T-cell (primary cell): ENCODE results near the gene LPCAT2. TPM values are rescaled to one million over a fixed set of nuclear protein-coding genes. Genes with fewer than 3 reads are reported as not detected.

Source experiments
- ATAC-seq, 4 experiments: fragments of 200-7000 bp in 3 of 4; fragments of 150-1000 bp in 1 of 4; cut with Tn5 transposase; replicated peaks in 1 of 4; 1 replicate in 3 of 4; 2 replicates in 1 of 4; pipeline ENCODE4 v1.10.0; 2021; ENCODE audit warnings: moderate library complexity in 3 of 4, mild to moderate bottlenecking in 2 of 4, moderate number of reproducible peaks in 1 of 4
- CTCF ChIA-PET, 2 donors: fragments of 300-600 bp; sonication (Branson Sonifier 250); formaldehyde crosslinking; loops; one replicate each; lab custom pipeline; 2022; ENCODE audit warnings: antibody characterized with exemption in 2 of 2; lab: Charles Lee
- POLR2A ChIA-PET, 2 donors: fragments of 300-600 bp; sonication (Branson Sonifier 250); formaldehyde crosslinking; loops; one replicate each; lab custom pipeline; 2022; ENCODE audit warnings: antibody characterized with exemption in 2 of 2; lab: Charles Lee
- DNase-seq, 35 experiments: peaks; one replicate each; pipeline versions ENCODE4 v3.0.0 to v3.0.0-alpha.2; 2013 to 2023
- H3K27ac ChIP-seq: one replicate; pipeline ENCODE4 v1.5.1; 2013; ENCODE audit warnings: low read length
- H3K27me3 ChIP-seq, 2 experiments: replicated peaks in 1 of 2; 1 replicate in 1 of 2; 2 replicates in 1 of 2; pipeline versions ENCODE4 v1.6.1 to v1.7.0; 2013; ENCODE audit warnings: low read length in 1 of 2, mixed read lengths in 1 of 2; ENCODE audit not compliant: control insufficient read depth in 2 of 2, insufficient read depth in 2 of 2; ENCODE audit errors: extremely low read depth in 1 of 2
- H3K36me3 ChIP-seq, 2 donors: 1 replicate in 1 of 2; 2 replicates in 1 of 2; pipeline versions ENCODE4 v1.6.1 to v1.7.0; 2013; ENCODE audit warnings: low read length in 1 of 2; ENCODE audit not compliant: control insufficient read depth in 2 of 2, insufficient read depth in 1 of 2; ENCODE audit errors: extremely low read depth in 1 of 2
- H3K4me1 ChIP-seq, 2 experiments: 1 replicate in 1 of 2; 2 replicates in 1 of 2; pipeline versions ENCODE4 v1.6.1 to v1.7.0; 2013; ENCODE audit warnings: low read length in 2 of 2, mixed read lengths in 1 of 2; ENCODE audit not compliant: insufficient read depth in 2 of 2, control insufficient read depth in 1 of 2; ENCODE audit errors: extremely low read depth in 1 of 2
- H3K4me3 ChIP-seq, 2 donors: 1 replicate in 1 of 2; 2 replicates in 1 of 2; pipeline versions ENCODE4 v1.5.1 to v1.7.0; 2013; ENCODE audit warnings: mild to moderate bottlenecking in 2 of 2, low read length in 1 of 2, moderate library complexity in 1 of 2; ENCODE audit not compliant: control insufficient read depth in 1 of 2; ENCODE audit errors: extremely low read depth in 1 of 2
- H3K9me3 ChIP-seq: 2 replicates; pipeline ENCODE4 v1.7.0; 2013
- H3K27ac Mint-ChIP-seq, 2 donors: one replicate each; pipeline ENCODE4 v1.8.0; 2020 to 2021; ENCODE audit warnings: mild to moderate bottlenecking in 2 of 2, mixed read lengths in 2 of 2
- H3K27me3 Mint-ChIP-seq, 2 donors: one replicate each; pipeline ENCODE4 v1.8.0; 2021 to 2022; ENCODE audit warnings: mixed read lengths in 2 of 2
- H3K36me3 Mint-ChIP-seq: one replicate; pipeline ENCODE4 v1.8.0; 2021; ENCODE audit warnings: mixed read lengths
- H3K4me1 Mint-ChIP-seq, 3 donors: one replicate each; pipeline ENCODE4 v1.8.0; 2020 to 2022; ENCODE audit warnings: mixed read lengths in 3 of 3, mild to moderate bottlenecking in 1 of 3
- H3K4me3 Mint-ChIP-seq, 3 donors: one replicate each; pipeline ENCODE4 v1.8.0; 2020 to 2022; ENCODE audit warnings: mild to moderate bottlenecking in 3 of 3, mixed read lengths in 3 of 3, moderate library complexity in 3 of 3
- H3K9me3 Mint-ChIP-seq, 3 donors: one replicate each; pipeline ENCODE4 v1.8.0; 2020 to 2022; ENCODE audit warnings: mixed read lengths in 3 of 3
- total RNA-seq, 35 experiments: library from RNA in 6 of 35; stranded (reverse) in 6 of 35; fragments of 120-200 nt in 1 of 35; gene quantifications; one replicate each; pipeline versions ENCODE4 v1.2.1 to v1.2.4 and lab custom pipeline; 2013 to 2026

Gene LPCAT2
- total RNA-seq, 5 donors from 2014 or later (not counting 1 experiment from before 2014, with no cell fraction given), result 0.25 to 1.1 (median 0.79) TPM

DNA sequence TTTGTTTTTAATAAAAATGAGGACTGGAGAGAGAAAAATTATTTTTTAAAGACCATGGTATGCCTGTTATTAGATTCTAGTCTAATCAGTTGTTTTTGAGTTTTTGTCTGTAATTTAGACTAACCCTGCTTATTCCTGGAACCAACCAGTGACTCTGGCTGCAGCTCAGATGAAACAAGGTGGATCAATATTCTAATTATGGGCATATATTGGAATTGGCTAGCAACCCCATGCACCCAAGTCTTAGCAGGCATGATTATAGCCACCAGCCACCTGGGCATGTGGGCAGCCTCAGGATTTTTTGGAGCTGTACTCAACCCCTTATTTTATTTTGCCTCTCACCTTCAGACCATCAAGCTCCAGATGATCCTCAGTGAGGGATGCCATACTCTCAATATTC is 125.3 kb downstream of the LPCAT2 start:
- H3K9me3 ChIP-seq, result no peaks in the 10 kb centered on the region
- no peaks in the 10 kb centered on the region for H3K4me1 Mint-ChIP-seq
- no peaks in the 10 kb centered on the region for H3K36me3 Mint-ChIP-seq
- CTCF ChIA-PET, result no interaction called here
- POLR2A ChIA-PET, result no interaction called here
- H3K4me3 ChIP-seq, result no peak overlapping the region
- peaks cover 0 to 8% (median 0%) of the 10 kb centered on the region in 3 donors for H3K9me3 Mint-ChIP-seq
- H3K36me3 ChIP-seq, result no peaks in the 10 kb centered on the region
- no peaks in the 10 kb centered on the region for H3K4me1 ChIP-seq
- ATAC-seq (no peak), DNase-seq (no peak)
- H3K4me3 Mint-ChIP-seq, result no peak overlapping the region
- H3K27ac Mint-ChIP-seq, result no peak overlapping the region
- H3K27ac ChIP-seq, result no peak overlapping the region
- peaks cover 0 to 5% of the 10 kb centered on the region in 2 experiments for H3K27me3 ChIP-seq
- H3K27me3 Mint-ChIP-seq, result peaks cover 14 to 28% of the 10 kb centered on the region in 2 donors

Other genes starting within 250 kb of the LPCAT2 start
- not detected for gene IRX6, start 184.9 kb upstream of the LPCAT2 start, total RNA-seq
- gene MMP2, start 29.9 kb upstream of the LPCAT2 start, total RNA-seq, result 1 to 10 TPM in 3 of 5 donors, under 1 TPM in 1, not detected in 1; 0.44 to 2.4 (median 1.8) TPM
- not detected for gene CAPNS2, start 57.6 kb downstream of the LPCAT2 start, total RNA-seq
- not detected for gene SLC6A2, start 146.9 kb downstream of the LPCAT2 start, total RNA-seq